ENCODE data around the gene CSTPP1.

The CSTPP1 gene

GRCh38 chr11:47181271-47181670, 244.7 kb downstream of the CSTPP1 start:
- DNase-seq (ENCODE audit: low read depth in 1 of 2, low spot score in 1 of 2): no peak
- TF ChIP-seq CTCF (IDR thresholded peaks at IDR 0.05; ENCODE audit: insufficient read depth, low read length): no peak
- TF ChIP-seq GABPA (IDR thresholded peaks at IDR 0.05; ENCODE audit: low read depth): no peak
- no peak for TF ChIP-seq POLR2AphosphoS5 (IDR thresholded peaks at IDR 0.05; ENCODE audit: low read depth)
- no peak for TF ChIP-seq REST (IDR thresholded peaks at IDR 0.05; ENCODE audit: insufficient replicate concordance, low read depth)

GRCh38 chr11:47182380-47182779, 245.8 kb downstream of the CSTPP1 start:
- DNase-seq (ENCODE audit: low read depth in 1 of 2, low spot score in 1 of 2): no peak
- no peak overlapping the region for H3K27ac ChIP-seq (replicated peaks)
- no peak for TF ChIP-seq CTCF (IDR thresholded peaks at IDR 0.05; ENCODE audit: insufficient read depth, low read length)

More at GRCh38 chr11:47181271-47181670, 244.7 kb downstream of the CSTPP1 start:
- Histone ChIP-seq H3K27me3 (ENCODE audit: insufficient read depth, poor library complexity, severe bottlenecking) (peaks cover 8% of the 10 kb centered on the region), H3K4me3 (replicated peaks; ENCODE audit: insufficient read depth, low read length) (no peak overlapping the region), H3K27ac (replicated peaks) (no peak overlapping the region)

GRCh38 chr11:47183031-47183856, 246.7 kb downstream of the CSTPP1 start:
- TF ChIP-seq POLR2AphosphoS5 (IDR thresholded peaks at IDR 0.05; ENCODE audit: low read depth) (no peak), CTCF (IDR thresholded peaks at IDR 0.05; ENCODE audit: insufficient read depth, low read length) (no peak), SPI1 (IDR thresholded peaks at IDR 0.05; ENCODE audit: borderline replicate concordance, low read depth) (no peak)
- peaks cover 27% of the 10 kb centered on the region for H3K27me3 ChIP-seq (ENCODE audit: insufficient read depth, poor library complexity, severe bottlenecking)
- no peak overlapping the region for H3K4me3 ChIP-seq (replicated peaks; ENCODE audit: insufficient read depth, low read length)
- H3K27ac ChIP-seq (replicated peaks): no peak overlapping the region
- no peak for DNase-seq (ENCODE audit: low read depth in 1 of 2, low spot score in 1 of 2)

More at GRCh38 chr11:47182380-47182779, 245.8 kb downstream of the CSTPP1 start:
- Histone ChIP-seq H3K27me3 (ENCODE audit: insufficient read depth, poor library complexity, severe bottlenecking) (peaks cover 18% of the 10 kb centered on the region), H3K4me3 (replicated peaks; ENCODE audit: insufficient read depth, low read length) (no peak overlapping the region)

- H3K4me3 ChIP-seq (replicated peaks; ENCODE audit: insufficient read depth, low read length): no peak overlapping the region
- no peak overlapping the region for H3K27ac ChIP-seq (replicated peaks)
- peaks cover 31% of the 10 kb centered on the region for H3K27me3 ChIP-seq (ENCODE audit: insufficient read depth, poor library complexity, severe bottlenecking)
- no peak for DNase-seq (ENCODE audit: low read depth in 1 of 2, low spot score in 1 of 2)
- no peak for TF ChIP-seq CTCF (IDR thresholded peaks at IDR 0.05; ENCODE audit: insufficient read depth, low read length)
- no peak for TF ChIP-seq SPI1 (IDR thresholded peaks at IDR 0.05; ENCODE audit: borderline replicate concordance, low read depth)
- TF ChIP-seq GABPA (IDR thresholded peaks at IDR 0.05; ENCODE audit: low read depth): no peak
- no peak for TF ChIP-seq POLR2AphosphoS5 (IDR thresholded peaks at IDR 0.05; ENCODE audit: low read depth)
- no peak for TF ChIP-seq REST (IDR thresholded peaks at IDR 0.05; ENCODE audit: insufficient replicate concordance, low read depth)
These were observed 247.4 kb downstream of the CSTPP1 start for GRCh38 chr11:47183969-47184368.

Measured in HL-60 (cell line).